ENCODE results near the gene HDAC10. TPM values are rescaled to one million over a fixed set of nuclear protein-coding genes. Genes with fewer than 3 reads are reported as not detected.

HDAC10 gene
- total and polyA plus RNA-seq, 10 of the 15 experiments (the other 5 are each of a cell fraction or from before 2014, with no cell fraction given) = 0.26 to 48.6 (median 5.0) TPM

DNA sequence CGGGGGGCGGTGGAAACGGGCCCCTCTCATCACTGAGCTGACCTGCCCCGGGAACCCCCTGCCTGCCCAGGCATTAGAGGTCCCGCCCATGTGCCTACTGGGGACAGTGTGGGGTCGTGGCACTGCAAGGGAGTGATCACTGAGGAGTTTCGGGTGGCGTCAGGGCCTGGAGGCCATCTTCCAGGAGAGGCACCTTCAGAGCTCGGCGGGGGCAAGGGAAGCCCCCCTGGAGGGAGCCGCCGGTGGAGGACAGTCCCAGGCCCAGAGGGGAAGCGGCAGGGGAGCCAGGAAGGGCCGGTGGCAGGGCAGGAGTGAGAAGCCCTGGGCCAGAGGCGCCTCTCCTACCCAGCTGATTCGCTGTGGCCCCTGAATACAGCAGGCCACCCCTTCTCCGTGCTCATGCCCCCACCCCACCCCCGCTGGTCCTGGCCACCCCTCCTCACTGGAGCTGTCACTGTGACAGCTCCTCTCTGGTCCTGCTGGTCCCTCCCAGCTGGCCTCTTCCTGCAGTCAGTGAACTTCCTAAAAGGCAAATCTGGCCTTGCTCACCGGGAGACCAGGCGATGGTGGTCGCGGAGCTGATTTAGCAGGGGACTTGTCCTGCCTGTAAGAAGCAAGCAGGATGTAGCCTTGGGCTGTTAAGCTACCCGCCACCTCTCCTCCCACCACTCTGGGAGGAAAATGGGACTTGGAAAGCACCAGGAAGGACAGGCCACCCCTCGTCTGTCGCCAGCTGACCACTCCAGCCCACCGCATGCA, 21.2 kb upstream of the HDAC10 start:
- H3K4me2 ChIP-seq (ENCODE audit: control insufficient read depth, insufficient read depth) = peak overlapping the region; percentile 33; the same call in 1 of the 2 replicates
- intact Hi-C loops (cut with micrococcal nuclease; ENCODE audit: unreplicated experiment) = no loop called here

DNA sequence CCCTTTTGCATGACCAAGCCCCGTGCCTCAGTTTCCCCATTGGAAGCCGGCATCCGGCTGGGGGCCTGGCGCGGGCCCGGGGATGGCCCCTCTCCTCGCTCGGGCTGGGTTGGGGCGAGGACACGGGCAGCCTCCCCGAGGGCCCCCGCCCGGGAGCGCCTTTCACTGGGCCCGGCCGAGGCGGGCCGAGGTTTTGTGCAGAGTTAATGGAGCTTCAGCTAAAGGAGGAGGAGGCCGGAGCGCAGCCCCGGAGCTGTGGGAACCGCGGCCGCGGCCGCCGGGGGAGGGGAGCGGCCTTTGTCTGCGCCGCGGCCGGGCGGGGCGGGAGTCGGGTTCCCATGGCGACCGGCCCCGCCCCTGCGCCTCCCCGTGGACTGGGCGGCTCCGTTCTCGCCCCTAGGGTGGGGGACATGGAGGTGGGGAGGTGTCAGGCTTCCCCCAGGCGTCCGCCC, 20.5 kb upstream of the HDAC10 start:
- CTCF ChIA-PET = interaction anchor here (1.1 to 2.9 kb wide), 7 partner anchors 20 to 57 kb away, joined by 3 to 20 read pairs (median 5); partner anchors contain the start of gene HDAC10
- RAD21 ChIA-PET (ENCODE audit: unreplicated experiment) = interaction anchor here (1.0 to 1.3 kb wide), 2 partner anchors 52 to 69 kb away, joined by 3 to 5 read pairs; no protein-coding TSS in a partner anchor
- Histone ChIP-seq H4K20me1 (ENCODE audit: control insufficient read depth, insufficient read depth) (no peaks in the 10 kb centered on the region), H3K4me1 (ENCODE audit: control insufficient read depth, insufficient read depth, low read length) (peaks cover 10% of the 10 kb centered on the region), H3K27ac (ENCODE audit: control insufficient read depth, insufficient read depth) (no peak overlapping the region), H3K36me3 (ENCODE audit: control insufficient read depth in 2 of 2, insufficient read depth in 2 of 2, low read length in 1 of 2) (peaks cover 0 to 11% of the 10 kb centered on the region in 2 experiments; a peak in 2 of 4 replicates), H3K9ac (ENCODE audit: control insufficient read depth, insufficient read depth, low read length) (no peak overlapping the region), H3K4me2 (ENCODE audit: control insufficient read depth, insufficient read depth) (peak overlapping the region; percentile 93), H3K9me3 (replicated peaks; ENCODE audit: control insufficient read depth, insufficient read depth, low read length) (no peaks in the 10 kb centered on the region), H3K27me3 (replicated peaks in 1 of 2; ENCODE audit: control insufficient read depth in 2 of 2, insufficient read depth in 2 of 2, low read length in 1 of 2) (no peaks in the 10 kb centered on the region), H3K79me2 (ENCODE audit: control insufficient read depth, insufficient read depth, low read length) (no peaks in the 10 kb centered on the region), H3K4me3 (peak overlapping the region; percentile 76), H2AFZ (ENCODE audit: control insufficient read depth, low read depth, low read length) (no peak overlapping the region)
- WGBS (ENCODE audit: insufficient coverage, insufficient replicate concordance, low lambda C conversion rate, missing lambda C conversion rate) = 1% methylated on average over 23 of the region's 45 CpGs
- no peak for DNase-seq (ENCODE audit: low read depth, low spot score)
- in situ Hi-C loops (cut with MboI) (no loop called here), intact Hi-C loops (cut with micrococcal nuclease; ENCODE audit: unreplicated experiment) (no loop called here)
- POLR2A ChIA-PET = interaction anchor here (0.6 to 2.1 kb wide), 5 partner anchors 9 to 31 kb away, joined by 3 to 7 read pairs (median 5); partner anchors contain the start of genes HDAC10 and TUBGCP6
- peak; percentile 54 for ATAC-seq
- no TSS peak for BruUV-seq (replicated peaks)
- SMC1A ChIA-PET (ENCODE audit: uncharacterized antibody, unreplicated experiment) = interaction anchor here (0.9 to 2.0 kb wide), 2 partner anchors 31 to 52 kb away, joined by 3 to 4 read pairs; no protein-coding TSS in a partner anchor
- FAIRE-seq = no peak
- TF ChIP-seq SP1 (IDR thresholded peaks at IDR 0.05; ENCODE audit: low read depth, low read length) (peak; percentile 39), CHD2 (IDR thresholded peaks at IDR 0.05; ENCODE audit: borderline replicate concordance, low read depth, low read length) (0 out of 2 replicates have a peak, but pooled peaks have one; percentile 42), IRF4 (IDR thresholded peaks at IDR 0.05; ENCODE audit: low read depth, low read length) (no peak), DPF2 (IDR thresholded peaks at IDR 0.05) (0 out of 2 replicates have a peak, but pooled peaks have one; percentile 23), GATAD2B (conservative IDR thresholded peaks at IDR 0.05; ENCODE audit: low read depth) (peak; percentile 32; the same call in 1 of the 2 replicates), NR2C2 (IDR thresholded peaks at IDR 0.05; ENCODE audit: borderline replicate concordance, control insufficient read depth, insufficient read length, low read depth) (no peak)
- TF ChIP-seq, protein P1, sequence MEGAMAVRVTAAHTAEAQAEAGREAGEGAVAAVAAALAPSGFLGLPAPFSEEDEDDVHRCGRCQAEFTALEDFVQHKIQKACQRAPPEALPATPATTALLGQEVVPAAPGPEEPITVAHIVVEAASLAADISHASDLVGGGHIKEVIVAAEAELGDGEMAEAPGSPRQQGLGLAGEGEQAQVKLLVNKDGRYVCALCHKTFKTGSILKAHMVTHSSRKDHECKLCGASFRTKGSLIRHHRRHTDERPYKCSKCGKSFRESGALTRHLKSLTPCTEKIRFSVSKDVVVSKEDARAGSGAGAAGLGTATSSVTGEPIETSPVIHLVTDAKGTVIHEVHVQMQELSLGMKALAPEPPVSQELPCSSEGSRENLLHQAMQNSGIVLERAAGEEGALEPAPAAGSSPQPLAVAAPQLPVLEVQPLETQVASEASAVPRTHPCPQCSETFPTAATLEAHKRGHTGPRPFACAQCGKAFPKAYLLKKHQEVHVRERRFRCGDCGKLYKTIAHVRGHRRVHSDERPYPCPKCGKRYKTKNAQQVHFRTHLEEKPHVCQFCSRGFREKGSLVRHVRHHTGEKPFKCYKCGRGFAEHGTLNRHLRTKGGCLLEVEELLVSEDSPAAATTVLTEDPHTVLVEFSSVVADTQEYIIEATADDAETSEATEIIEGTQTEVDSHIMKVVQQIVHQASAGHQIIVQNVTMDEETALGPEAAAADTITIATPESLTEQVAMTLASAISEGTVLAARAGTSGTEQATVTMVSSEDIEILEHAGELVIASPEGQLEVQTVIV (IDR thresholded peaks at IDR 0.05; ENCODE audit: borderline replicate concordance, partially characterized antibody) = no peak
- TF ChIP-seq, protein P2, sequence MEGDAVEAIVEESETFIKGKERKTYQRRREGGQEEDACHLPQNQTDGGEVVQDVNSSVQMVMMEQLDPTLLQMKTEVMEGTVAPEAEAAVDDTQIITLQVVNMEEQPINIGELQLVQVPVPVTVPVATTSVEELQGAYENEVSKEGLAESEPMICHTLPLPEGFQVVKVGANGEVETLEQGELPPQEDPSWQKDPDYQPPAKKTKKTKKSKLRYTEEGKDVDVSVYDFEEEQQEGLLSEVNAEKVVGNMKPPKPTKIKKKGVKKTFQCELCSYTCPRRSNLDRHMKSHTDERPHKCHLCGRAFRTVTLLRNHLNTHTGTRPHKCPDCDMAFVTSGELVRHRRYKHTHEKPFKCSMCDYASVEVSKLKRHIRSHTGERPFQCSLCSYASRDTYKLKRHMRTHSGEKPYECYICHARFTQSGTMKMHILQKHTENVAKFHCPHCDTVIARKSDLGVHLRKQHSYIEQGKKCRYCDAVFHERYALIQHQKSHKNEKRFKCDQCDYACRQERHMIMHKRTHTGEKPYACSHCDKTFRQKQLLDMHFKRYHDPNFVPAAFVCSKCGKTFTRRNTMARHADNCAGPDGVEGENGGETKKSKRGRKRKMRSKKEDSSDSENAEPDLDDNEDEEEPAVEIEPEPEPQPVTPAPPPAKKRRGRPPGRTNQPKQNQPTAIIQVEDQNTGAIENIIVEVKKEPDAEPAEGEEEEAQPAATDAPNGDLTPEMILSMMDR (IDR thresholded peaks at IDR 0.05 in 2 of 3, conservative IDR thresholded peaks at IDR 0.05 in 1 of 3; ENCODE audit: control insufficient read depth in 2 of 3, extremely low read depth in 1 of 3, insufficient read depth in 1 of 3, low read depth in 3 of 3, low read length in 3 of 3) = peak in 2 of 3 experiments; percentile 15 to 33; a peak in 2 of 6 replicates

More for the DNA sequence above, 21.2 kb upstream of the HDAC10 start:
- BruUV-seq (replicated peaks) = no TSS peak
- H3K4me3 ChIP-seq = no peak overlapping the region
- H3K79me2 ChIP-seq (ENCODE audit: control insufficient read depth, insufficient read depth, low read length) = no peaks in the 10 kb centered on the region
- DNase-seq (ENCODE audit: low read depth, low spot score) (no peak), ATAC-seq (peak; percentile 1; the same call in 2 of the 3 replicates), FAIRE-seq (no peak)
- WGBS (ENCODE audit: insufficient coverage, insufficient replicate concordance, low lambda C conversion rate, missing lambda C conversion rate) = 56% methylated on average over 18 of the region's 26 CpGs
- no peaks in the 10 kb centered on the region for H3K27me3 ChIP-seq (replicated peaks in 1 of 2; ENCODE audit: control insufficient read depth in 2 of 2, insufficient read depth in 2 of 2, low read length in 1 of 2)
- no peaks in the 10 kb centered on the region for H3K9me3 ChIP-seq (replicated peaks; ENCODE audit: control insufficient read depth, insufficient read depth, low read length)
- ChIA-PET CTCF (interaction anchor here (0.6 to 2.9 kb wide), 12 partner anchors 21 to 349 kb away, joined by 3 to 20 read pairs (median 4); partner anchors contain the start of gene HDAC10), RAD21 (ENCODE audit: unreplicated experiment) (interaction anchor here (1.0 to 1.3 kb wide), 2 partner anchors 51 to 69 kb away, joined by 3 to 5 read pairs; no protein-coding TSS in a partner anchor), SMC1A (ENCODE audit: uncharacterized antibody, unreplicated experiment) (interaction anchor here (0.8 to 2.0 kb wide), 4 partner anchors 30 to 61 kb away, joined by 3 to 4 read pairs (median 4); no protein-coding TSS in a partner anchor), POLR2A (interaction anchor here (1.0 to 2.1 kb wide), 3 partner anchors 10 to 31 kb away, joined by 3 to 5 read pairs (median 5); partner anchors contain the start of gene TUBGCP6)
- H3K4me1 ChIP-seq (ENCODE audit: control insufficient read depth, insufficient read depth, low read length) = peaks cover 10% of the 10 kb centered on the region
- peaks cover 0 to 11% of the 10 kb centered on the region in 2 experiments; a peak in 3 of 4 replicates for H3K36me3 ChIP-seq (ENCODE audit: control insufficient read depth in 2 of 2, insufficient read depth in 2 of 2, low read length in 1 of 2)
- H2AFZ ChIP-seq (ENCODE audit: control insufficient read depth, low read depth, low read length) = no peak overlapping the region
- in situ Hi-C loops (cut with MboI) = no loop called here
- H3K9ac ChIP-seq (ENCODE audit: control insufficient read depth, insufficient read depth, low read length) = no peak overlapping the region
- no peak overlapping the region for H3K27ac ChIP-seq (ENCODE audit: control insufficient read depth, insufficient read depth)
- TF ChIP-seq POLR2A (IDR thresholded peaks at IDR 0.05; ENCODE audit: low read depth, low read length) (peak; percentile 10; the same call in 1 of the 2 replicates), SREBF1 (IDR thresholded peaks at IDR 0.05; ENCODE audit: low read length) (no peak)
- no peaks in the 10 kb centered on the region for H4K20me1 ChIP-seq (ENCODE audit: control insufficient read depth, insufficient read depth)

All from GM12878 (cell line).